Stimulated activated CD4-positive, alpha-beta T cell treated with anti-CD3 and anti-CD28 coated beads, Interleukin-4, amount 100 ng/mL, for 24 hours (primary cell): ENCODE measurements around the gene C6orf89.
A peak's percentile ranks its signal among the peaks of the same experiment; 100 is the strongest.

Experiments
- DNase-seq: peaks from one replicate; pipeline ENCODE4 v3.0.0-alpha.2; 2020

C6orf89 gene, protein sequence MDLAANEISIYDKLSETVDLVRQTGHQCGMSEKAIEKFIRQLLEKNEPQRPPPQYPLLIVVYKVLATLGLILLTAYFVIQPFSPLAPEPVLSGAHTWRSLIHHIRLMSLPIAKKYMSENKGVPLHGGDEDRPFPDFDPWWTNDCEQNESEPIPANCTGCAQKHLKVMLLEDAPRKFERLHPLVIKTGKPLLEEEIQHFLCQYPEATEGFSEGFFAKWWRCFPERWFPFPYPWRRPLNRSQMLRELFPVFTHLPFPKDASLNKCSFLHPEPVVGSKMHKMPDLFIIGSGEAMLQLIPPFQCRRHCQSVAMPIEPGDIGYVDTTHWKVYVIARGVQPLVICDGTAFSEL

DNA sequence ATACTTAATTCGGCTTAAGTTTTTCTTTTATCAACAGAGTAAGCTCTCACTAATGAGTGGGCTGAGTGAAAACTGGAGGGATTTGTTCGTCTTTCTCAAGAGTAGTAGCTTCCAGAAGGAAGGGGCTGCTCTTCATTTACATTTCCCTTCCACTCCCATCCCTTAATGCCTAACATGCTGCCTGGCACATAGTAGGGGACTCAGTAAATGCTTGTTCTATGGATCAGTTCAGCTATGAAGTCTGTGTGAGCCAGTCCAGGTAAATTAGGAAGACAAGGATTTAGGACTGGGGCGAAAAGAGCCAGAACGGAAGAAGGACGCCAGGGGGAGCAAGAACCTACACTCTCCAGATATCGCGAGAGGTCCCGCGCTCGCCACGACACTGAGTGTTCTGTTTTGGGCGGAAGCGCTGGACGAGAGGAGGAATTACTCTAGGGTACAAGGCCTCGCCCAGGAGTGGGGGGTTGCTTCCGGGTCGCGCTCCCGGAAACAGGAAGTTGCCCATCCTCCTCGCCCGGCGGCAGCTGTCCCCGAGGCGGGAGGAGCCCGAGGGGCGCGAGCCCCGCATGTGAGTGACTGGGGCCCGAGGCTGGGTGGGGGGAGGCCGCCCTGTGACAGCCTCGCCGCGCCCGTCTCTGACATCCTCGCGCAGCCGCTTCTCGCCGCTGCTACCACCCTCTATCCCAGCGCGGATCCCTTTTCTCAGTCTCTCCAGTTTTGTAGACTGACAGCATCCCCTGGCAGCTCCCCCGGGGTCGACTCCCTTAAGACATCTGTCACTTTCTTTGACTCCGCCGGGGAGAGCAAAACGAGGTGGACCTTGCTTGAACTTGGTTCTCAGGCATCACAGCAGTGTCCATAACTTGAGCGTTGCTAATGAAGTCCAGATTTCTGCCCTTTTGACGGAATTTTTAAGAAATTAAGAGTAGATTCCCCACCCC is at the start of gene C6orf89:
Gene C6orf89 (plus strand): TSS at position 492 of the 941 bp plus-strand sequence. CDS start 13,493 bp downstream, outside the sequence.
- DNase-seq: peak; percentile 98

DNA sequence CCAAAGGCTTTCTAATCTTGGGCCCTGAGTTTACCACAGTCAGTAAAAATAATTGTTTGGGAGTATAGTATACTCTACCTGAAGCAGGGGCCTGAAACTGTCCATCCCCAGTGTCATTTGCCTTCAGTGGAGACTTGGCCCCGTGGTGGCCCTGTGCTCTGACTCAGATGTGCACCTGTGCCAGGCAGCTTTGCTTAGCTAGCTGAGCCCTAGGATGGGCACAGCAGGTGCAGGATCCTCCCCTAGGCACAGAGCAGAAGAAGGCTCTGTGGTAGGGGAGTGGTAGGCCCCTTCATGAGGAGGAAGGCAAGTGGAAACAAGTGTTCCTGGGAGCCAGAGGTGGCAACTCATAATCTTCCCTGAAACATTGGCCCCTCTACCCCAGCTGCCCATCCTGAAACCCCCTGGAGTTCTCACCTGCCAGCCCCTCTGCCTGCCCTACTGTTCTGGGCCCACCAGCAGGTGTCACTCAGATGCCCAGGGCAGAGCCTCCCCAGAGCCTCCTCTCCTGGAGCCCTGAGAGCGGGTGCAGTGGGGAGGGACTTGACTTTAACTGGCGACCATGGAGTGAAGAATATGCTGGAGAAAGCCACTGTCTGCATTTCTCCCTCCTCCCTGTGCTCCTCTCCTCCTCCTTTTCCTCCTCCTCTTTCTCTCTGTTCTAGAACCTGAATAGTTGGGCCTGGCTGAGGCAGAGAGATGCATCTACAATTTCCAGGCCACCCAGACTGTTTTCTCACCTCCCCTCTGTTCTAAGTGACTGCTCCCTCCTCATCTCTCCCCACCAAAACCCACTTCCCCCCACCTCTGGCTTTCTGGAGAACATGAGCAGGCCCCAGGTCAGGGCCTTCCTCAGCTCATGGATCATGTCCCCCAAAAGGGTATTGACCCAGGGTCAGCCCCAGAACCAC is 49.4 kb upstream of the C6orf89 start:
- DNase-seq: no peak

DNA sequence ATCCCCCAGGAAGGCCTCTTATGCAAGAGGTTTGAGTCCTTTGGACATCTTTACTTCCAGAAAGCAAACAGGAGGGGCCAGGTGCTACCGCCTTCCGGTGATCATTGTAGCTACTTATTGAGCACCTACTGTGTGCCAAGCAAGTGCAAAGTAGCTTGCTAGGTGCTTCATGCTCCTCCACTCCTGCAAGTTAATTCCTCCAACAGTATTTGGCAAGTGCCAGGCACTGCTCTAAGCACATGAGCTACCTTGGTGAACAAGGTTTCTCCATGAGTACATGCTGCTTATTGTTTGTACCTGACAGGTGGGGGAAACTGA is 48.8 kb upstream of the C6orf89 start:
- DNase-seq: no peak

DNA sequence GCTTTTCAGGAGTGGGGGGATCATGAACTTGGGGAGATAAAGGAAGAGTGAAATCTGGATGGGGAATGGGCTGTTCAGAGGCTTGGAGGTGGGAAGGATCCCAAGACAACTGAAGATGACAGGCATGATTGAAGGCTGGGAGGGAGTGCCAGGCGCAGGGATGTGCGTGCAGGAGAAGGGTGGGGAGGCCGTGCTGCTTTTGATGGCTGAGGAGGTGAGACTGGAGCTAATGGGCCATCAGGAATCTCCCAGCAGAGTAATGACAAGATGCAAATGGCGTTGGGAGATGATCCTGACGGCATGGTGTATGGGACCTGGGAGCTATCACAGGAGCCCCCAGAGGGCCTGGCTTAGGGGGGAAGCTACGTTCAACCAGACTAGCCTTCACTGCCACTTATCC is 48.1 kb upstream of the C6orf89 start:
- no peak for DNase-seq

DNA sequence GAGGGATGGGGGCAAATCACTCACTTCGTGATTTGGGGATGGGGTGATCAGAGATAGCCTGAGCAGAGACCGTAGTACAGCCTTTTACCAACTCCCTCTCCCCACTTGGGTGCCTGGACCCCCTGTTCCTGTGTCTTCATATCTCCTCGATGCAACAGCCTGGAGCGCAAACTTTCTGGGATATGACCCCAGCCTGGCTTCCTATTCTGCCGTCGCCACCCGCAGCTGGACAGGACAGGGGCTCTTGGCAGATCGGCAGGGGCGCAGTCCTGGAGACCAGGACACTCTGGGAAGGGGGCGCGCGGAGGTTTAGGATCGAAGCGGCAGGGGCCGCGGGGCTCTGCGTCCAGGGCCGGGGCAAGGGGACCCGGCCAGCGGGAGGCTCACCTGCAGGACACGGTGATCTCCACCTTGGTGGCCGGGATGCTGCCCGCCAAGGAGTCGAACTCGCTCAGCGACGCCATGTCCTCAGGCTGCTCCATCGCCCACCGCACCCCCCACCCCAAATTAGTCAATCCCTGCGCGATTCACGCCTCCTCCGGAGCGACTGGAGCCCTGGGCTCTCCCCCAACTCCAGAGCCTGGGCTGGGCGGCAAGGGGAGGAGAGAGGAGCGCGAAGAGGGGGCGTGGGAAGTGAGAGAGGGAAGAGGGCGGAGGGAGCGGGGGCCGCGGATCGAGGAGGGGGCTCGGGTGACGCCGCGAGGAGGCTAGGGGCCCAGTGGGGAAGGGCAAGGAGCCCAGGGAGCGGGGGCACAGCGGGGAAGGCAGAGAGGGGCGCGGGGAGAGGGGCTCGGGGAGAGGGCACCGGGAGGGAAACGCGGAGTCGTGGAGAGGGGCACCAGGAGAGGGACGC is 46.6 kb upstream of the C6orf89 start, which contains the start of gene CPNE5:
Gene CPNE5 (minus strand): TSS at position 549 of the 853 bp plus-strand sequence. CDS start 67 bp downstream, at position 482.
- DNase-seq: peak; percentile 8

DNA sequence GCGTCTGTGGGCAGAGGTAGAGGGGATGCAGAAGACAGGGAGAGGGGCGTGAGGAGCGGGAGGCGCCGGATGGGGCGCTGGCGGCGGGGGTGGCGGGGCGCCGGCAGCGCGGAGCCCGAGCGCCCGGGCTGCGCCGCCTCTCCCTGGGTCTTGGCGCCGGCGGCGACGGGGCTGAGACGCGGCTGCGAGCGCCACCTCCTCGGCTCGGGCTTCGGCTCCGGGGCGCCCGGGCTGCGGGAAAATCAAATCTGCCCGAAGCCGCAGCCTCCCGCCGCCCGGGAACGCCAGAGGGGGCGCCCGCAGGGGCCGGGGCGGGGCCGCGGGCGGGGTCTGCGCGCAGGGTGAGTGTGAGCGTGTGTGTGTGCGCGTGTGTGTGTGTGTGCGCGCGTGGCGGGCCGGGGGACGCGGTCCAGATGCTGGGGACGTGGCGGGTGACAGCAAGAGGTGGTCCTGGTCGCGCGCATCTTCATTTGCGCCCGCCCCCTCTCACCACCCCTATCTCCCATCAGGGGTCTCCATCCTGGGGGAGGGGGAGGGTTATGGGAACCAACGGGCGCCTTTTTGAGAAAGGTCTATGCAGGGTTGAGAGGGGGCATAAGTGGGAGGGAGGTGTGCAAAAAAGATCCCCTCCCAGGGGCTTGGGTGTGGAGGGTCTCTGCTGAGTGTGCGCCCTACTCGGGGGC is 45.9 kb upstream of the C6orf89 start:
- DNase-seq: peak; percentile 26

DNA sequence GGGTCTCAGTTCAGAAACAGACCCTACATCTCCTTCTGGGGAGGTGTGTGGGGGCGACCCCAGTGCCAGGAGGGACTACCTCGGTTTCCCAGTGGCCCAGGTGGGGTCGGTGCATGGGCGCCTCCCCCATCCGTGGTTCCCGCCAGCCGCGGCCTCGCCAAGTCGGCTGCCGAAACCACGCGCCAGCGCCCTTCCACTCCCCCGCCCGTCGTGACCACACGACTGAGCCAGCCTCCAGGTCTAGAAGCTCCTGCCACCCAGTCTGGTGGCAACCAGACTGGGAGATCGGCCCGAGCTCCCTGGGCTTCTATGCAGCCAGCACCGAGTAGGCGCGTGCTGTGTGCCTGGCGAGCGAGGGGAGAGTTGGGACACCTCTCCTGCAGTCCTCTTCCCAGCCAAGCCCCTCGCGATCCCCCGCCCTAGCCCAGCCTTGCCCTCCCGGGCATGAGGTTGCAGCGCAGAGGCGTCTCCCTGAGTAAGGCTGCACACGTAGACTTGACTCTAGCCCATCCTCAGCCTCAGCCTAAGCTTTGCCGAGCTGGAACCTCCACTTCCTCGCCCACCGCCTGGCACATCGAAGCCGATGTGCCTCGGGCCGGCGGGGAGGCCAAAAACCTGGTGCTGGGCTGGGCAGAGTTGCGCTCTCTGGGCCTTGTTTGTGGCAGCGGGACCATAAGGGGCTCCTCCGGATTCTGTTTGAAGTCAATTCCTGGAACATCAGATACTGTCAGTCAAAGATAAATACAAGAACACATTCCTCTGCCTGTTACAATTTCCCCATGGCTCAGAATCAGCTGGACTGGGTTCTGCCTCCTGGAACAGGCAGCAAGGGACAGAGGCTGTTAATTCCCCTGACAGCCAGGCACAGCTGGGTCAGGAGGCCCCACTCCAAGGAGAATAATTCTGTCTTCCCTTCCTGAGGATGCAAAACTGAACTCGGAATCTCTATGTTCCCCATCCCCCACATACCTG is 45.0 kb upstream of the C6orf89 start:
- peak; percentile 29 for DNase-seq

DNA sequence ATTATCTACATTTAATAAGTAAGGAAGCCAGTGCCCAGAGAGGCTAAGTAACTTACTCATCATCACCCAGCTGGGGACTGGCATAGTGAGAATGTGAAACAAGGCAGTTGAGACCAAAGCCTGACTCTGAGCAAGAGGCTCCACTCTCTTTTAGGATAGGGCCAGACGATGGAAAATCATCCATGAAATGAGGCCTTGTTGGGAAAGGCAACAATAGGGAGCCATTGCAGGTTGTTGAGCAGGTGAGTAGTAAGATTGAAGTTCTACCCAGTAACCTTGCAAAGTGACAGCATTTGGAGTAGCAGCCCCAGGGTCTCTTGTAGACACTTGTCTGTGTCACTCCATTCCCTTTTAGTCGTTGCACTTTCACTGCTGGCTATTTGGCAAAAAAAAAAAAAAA is 44.0 kb upstream of the C6orf89 start:
- DNase-seq: no peak

DNA sequence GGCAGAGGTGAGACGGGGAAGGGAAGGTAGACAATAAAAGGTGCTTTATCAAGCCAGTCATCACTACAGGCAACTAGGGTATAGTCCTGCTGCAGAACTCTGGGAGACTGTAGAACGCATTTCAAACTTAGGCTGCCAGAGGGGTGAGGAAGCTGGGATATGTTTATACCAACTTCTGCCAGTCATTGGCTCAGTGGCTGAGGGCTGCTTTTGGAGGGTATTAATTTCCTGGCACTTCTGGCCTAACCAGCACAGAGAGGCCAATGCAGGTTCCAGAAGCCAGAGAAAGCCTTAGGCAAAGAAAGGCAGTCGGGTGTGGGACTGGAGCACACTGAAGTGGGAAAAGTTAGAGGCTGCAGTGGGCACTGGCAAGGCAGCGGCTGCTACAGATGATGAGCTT is 42.6 kb upstream of the C6orf89 start:
- DNase-seq: no peak

DNA sequence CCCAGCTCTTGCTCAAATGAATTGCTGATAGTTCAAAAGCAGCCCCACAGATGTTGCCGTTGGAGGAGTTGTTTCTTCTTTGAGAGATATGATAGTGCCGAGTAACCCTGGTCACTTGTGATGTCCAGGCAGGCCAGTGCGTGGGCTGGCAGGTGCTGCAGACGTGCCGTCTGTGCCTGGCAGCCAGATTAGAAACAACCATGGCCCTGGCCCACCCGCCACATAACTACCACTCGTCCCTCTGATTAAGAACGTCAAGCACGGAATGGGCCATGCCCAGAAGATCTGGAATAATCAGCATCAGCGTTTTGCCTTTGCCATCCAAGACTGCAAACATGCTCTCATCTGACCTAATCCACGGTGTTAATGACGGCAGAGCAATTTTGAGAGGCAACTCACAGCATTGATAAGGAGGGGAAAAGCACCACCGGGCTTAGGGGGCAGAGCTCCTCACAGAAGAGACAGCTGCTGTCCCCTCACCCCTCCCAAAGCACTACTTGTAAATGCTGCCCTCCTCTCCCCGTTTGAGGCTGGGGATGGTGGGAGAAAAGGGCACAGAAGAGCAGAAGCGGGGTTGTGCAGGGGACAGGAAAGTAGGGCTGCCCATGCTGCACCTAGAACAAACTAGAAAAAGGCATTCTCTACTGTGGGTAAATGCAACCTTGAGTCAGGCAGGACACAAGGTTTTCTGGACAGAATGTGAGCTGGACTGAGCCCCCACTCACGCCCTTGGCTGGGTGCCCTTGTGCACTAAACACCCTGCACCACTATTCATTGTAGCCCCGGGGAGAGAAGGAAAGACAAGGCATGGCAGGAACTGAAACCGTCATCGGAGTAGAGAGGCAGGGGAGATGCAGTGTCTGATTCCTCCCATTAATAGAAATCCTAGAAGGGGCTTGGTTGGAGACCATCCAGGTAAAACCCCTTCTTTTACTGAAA is 41.3 kb upstream of the C6orf89 start:
- no peak for DNase-seq

DNA sequence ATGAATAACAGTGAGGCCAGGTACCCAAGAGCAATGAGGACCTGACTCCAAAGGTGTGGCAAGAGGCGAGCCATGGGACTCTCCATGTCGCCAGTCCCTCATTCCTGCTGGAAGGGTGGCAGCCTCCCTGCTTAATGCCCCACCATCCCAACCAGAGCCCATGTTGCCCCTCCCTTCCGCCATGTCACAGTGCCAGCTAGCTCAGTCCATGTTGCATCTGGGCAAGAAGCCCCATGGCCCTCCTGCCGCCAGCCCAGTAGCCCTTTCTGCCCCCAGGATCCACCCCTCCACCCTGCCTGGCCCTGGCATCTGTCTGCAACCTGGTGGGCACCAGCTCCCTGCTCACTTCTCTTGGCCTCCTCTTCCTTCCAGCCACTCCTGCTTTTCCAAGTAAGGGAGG is 40.5 kb upstream of the C6orf89 start:
- no peak for DNase-seq

DNA sequence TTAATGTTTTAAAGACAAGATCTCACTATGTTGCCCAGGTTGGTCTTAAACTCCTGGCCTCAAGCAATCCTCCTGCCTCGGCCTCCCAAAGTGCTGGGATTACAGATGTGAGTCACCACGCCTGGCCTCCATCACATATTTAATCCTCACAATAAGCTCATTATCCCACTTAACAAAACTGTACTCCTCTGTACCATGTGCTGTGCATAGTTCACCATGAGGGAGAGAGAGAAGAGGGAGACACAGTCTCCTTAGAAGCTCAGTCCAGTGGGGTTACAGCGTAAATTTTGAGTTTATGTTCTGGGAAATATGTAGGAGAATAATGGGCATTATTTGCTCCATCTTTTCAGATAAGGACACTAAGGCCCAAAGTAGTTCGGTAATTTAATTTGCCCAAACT is 38.6 kb upstream of the C6orf89 start:
- no peak for DNase-seq

DNA sequence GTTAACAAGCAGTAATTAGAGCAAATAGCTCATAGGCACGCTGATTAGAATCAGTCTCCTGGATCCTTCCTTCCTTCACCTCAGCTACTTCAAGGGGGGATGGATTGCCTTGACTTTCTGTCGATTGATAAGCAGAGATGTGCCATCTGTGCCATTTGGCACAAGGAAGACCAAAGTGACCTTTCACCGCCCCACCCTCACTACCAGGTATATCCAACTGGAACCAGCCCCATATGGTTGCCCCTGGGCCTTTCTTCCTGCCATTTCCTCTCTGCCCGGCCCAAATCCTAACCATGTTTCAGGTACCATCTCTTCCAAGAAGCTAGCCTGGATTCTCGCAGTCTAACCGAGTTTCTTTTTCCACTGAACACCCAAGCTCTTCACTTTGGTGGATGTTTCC is 37.8 kb upstream of the C6orf89 start:
- DNase-seq: no peak

DNA sequence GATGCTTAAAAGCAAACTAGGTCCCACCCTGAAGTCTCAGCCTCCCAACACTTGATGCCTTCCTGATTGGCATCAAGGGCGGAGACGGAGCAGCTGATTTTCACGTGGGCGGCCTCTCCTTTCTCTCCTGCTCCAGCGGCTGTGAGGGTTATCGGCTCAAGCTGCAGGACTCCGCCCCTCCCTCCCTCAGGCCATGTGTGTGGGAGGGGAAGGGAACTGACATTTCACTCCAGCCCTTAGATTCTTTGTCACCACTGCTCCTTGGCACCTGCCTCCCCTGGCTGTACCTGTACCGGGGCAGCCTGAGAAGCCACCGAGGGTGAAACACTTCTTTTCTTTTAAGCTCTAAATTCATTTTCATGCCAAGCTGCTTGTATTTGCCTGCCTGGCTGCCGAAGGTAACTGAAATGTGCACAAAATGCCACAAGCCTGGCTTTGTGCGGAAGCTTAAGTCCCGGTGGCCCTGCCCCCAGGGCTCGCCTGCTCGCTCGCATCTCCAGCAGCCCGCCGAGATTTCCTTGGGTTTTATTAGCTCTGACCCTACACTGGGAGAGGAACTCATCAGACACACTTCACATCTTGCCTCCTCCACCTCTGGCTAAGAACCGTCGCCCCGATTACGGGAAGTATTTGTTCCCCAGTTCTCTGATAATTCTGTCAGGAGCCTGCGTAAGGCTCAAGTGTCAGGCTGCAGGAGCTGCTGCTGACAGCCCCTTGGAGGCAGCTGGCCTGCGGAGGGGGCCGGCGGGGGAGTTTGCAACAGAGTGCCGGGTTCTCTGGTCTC is 36.9 kb upstream of the C6orf89 start:
- no peak for DNase-seq

DNA sequence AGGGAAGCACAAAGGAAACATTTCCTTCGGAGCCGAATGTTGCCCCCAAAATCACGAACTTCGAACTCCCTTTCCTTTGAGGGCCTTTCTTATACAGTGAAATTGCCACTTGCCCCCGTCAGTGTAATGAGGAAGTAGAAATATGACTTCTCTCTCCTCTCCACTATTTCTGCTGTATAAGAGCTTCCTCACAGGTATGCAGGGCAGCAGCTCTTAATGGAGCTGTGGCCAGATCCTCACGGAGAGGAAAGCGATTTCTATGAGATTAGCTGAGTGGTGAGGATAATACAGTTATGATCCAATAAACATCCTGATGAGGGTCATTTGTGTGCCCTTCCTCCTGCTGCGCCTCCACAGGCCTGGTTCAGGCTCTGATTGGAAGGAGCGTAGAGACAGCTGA is 35.7 kb upstream of the C6orf89 start:
- DNase-seq: no peak

DNA sequence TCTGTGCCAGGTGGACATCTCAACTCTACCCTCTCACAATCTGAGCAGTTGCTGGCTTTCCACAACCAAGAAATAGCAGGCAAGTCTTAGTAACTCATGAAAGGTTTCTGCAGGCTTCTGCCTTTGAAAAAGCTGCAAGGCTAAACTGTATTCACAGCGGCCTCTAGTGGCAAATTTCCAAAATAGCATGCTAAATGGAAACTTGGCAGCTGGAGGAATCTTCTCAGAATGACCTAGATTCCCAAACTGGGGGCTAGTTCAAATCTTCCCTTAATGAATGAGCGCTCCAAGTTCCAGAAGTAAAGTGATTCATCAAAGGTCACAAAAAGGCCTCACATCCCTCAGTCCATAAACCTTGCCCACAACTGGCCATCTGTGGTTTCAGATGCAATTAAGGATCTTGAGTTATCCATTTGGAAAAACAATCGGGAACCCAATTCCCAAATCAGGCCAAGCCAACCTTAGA is 34.6 kb upstream of the C6orf89 start:
- peak; percentile 37 for DNase-seq

DNA sequence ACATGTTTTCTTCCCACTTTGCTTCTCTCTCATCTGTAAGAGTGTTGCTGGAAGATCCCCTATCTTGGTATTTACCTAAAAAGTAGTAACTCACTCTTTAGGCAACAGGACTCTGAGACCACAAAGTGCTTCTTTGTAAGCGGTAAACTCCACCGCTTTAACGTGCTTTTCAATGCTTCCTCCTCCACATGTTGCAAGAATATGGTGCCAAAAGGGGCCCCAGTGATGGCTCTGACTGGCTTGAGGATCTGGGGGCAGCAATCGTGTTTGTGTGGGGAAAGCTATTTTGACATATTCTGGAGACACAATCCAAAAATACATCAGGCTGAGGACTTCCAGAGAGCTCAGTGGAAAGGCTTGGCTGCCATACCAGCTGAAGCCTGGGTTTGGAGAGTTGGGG is 34.1 kb upstream of the C6orf89 start:
- no peak for DNase-seq
